HepG2 (cell line): ENCODE results near the gene INO80E. TPM values are rescaled to one million over a fixed set of nuclear protein-coding genes. Genes with fewer than 3 reads are reported as not detected.

ENCODE experiments used
- ETV6 ChIP-seq: sonication (generic); formaldehyde crosslinking; conservative IDR thresholded peaks from 2 replicates; pipeline ENCODE4 v1.4.0; 2020; ENCODE audit warnings: missing genetic modification reagents
- GABPA ChIP-seq, 2 experiments: IDR thresholded peaks; 2 replicates each; pipeline ENCODE4 v1.6.1; 2011 to 2016; ENCODE audit warnings: low read depth in 2 of 2, low read length in 1 of 2, missing biosample characterization in 1 of 2, missing genetic modification characterization in 1 of 2
- HOXA5 ChIP-seq: sonication (generic); formaldehyde crosslinking; IDR thresholded peaks from 2 replicates; pipeline ENCODE4 v1.4.0; 2020; ENCODE audit warnings: missing genetic modification reagents
- MYPOP ChIP-seq: sonication (generic); formaldehyde crosslinking; IDR thresholded peaks from 2 replicates; pipeline ENCODE4 v1.8.1; 2023; ENCODE audit warnings: mild to moderate bottlenecking, moderate library complexity, missing genetic modification reagents
- POGZ ChIP-seq: sonication (generic); formaldehyde crosslinking; IDR thresholded peaks from 2 replicates; pipeline ENCODE4 v1.4.0; 2020; ENCODE audit warnings: mild to moderate bottlenecking, missing genetic modification reagents
- TCF12 ChIP-seq, 2 experiments: fragments of 450-650 bp in 1 of 2; sonication (generic) in 1 of 2; formaldehyde crosslinking in 1 of 2; IDR thresholded peaks; 2 replicates each; pipeline versions ENCODE4 v1.6.1 to v1.8.0; 2017 to 2022; ENCODE audit warnings: antibody characterized with exemption in 1 of 2, mild to moderate bottlenecking in 1 of 2, missing genetic modification reagents in 1 of 2, moderate library complexity in 1 of 2
- ZMYM2 ChIP-seq: sonication (generic); formaldehyde crosslinking; IDR thresholded peaks from 2 replicates; pipeline ENCODE4 v1.8.0; 2022; ENCODE audit warnings: mild to moderate bottlenecking, missing genetic modification reagents
- ZNF317 ChIP-seq: sonication (generic); formaldehyde crosslinking; IDR thresholded peaks from 2 replicates; pipeline ENCODE4 v1.5.0; 2020; ENCODE audit warnings: mild to moderate bottlenecking, missing genetic modification reagents
- ZNF44 ChIP-seq: sonication (generic); formaldehyde crosslinking; IDR thresholded peaks from 2 replicates; pipeline ENCODE4 v1.5.1; 2020; ENCODE audit warnings: mild to moderate bottlenecking, missing genetic modification reagents
- ZNF574 ChIP-seq: sonication (generic); formaldehyde crosslinking; IDR thresholded peaks from 2 replicates; pipeline ENCODE4 v1.4.0; 2020; ENCODE audit warnings: missing genetic modification reagents
- ZNF7 ChIP-seq: IDR thresholded peaks from 2 replicates; pipeline ENCODE4 v1.6.1; 2016; ENCODE audit warnings: missing biosample characterization, missing genetic modification reagents
- polyA plus RNA-seq, 8 experiments: library from polyadenylated mRNA; depleted of rRNA in 3 of 8; stranded (reverse) in 7 of 8; unstranded in 1 of 8; fragments of >200 nt; fragmentation: Illumina TruSeq in 4 of 8; extraction: Trizol in 4 of 8; gene quantifications; 2 replicates each; pipeline versions ENCODE4 v1.2.1 to v1.2.3, GENCODE V29; 2011 to 2016; ENCODE audit warnings: low read depth in 4 of 8, missing spikeins in 1 of 8, mixed read lengths in 1 of 8; ENCODE audit not compliant: insufficient read depth in 1 of 8
- total RNA-seq, 5 experiments: library from RNA; depleted of rRNA; stranded (reverse); fragments of >200 nt; fragmentation: Illumina TruSeq; extraction: Trizol; gene quantifications; 2 replicates each; pipeline ENCODE4 v1.2.3, GENCODE V29; 2016; ENCODE audit warnings: low read depth in 1 of 5
- TF ChIP-seq, protein P1 (sequence below), 2 experiments: sonication (generic) in 1 of 2; formaldehyde crosslinking in 1 of 2; IDR thresholded peaks; 2 replicates each; pipeline versions ENCODE4 v1.4.0 to v1.6.1; 2018 to 2020; ENCODE audit warnings: missing genetic modification reagents in 2 of 2, borderline replicate concordance in 1 of 2, low read depth in 1 of 2, mild to moderate bottlenecking in 1 of 2, missing biosample characterization in 1 of 2
- TF ChIP-seq, protein P2 (sequence below): sonication (generic); formaldehyde crosslinking; IDR thresholded peaks from 2 replicates; pipeline ENCODE4 v1.5.1; 2020; ENCODE audit warnings: mild to moderate bottlenecking, missing genetic modification reagents

Gene INO80E
- total and polyA plus RNA-seq, 2 of the 13 experiments (the other 11 are each of a cell fraction or from before 2014, with no cell fraction given): 25.8 to 45.6 TPM

DNA sequence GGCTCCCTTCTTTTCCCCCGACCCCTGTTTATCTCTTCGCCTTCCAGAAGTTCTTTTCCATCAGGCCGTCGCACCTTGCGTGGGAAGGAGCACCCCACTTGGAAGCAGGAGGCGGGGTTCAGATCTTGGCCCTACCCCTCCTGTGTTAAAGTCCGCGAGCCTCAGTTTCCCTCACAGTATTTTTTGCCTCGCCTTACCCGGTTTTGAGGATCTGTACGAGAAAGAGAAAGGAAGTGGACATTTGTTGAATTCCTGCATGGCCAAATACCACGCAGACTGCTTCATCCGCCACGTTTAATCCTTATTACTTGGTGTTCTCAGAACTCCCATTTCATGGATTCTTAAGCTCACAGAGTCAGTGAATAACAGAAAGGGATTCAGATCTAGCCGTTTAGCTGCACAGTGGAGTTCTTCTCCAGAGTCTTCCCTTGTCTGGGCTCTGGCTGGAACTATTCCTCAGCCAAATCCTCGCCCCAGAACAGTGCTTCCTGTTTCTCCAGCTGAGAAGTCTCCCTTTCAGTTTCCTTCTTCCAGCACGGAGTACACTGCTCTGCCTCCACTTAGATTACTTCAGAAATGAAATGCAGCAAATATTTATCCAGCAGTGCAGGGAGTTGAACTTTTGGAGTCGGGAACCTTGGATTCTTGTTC, 33.6 kb upstream of the INO80E start (continued):
- TF ChIP-seq ZNF574 (CRISPR knock-in tag) (0 out of 2 replicates have a peak, but pooled peaks have one; percentile 0), HOXA5 (CRISPR knock-in tag) (0 out of 2 replicates have a peak, but pooled peaks have one; percentile 34), POGZ (CRISPR knock-in tag) (0 out of 2 replicates have a peak, but pooled peaks have one; percentile 15), ZNF317 (CRISPR knock-in tag) (0 out of 2 replicates have a peak, but pooled peaks have one; percentile 26), GABPA (IDR thresholded peaks at IDR 0.05; ENCODE audit: low read depth, low read length) (no peak), GABPA (CRISPR knock-in tag; IDR thresholded peaks at IDR 0.05; ENCODE audit: low read depth) (0 out of 2 replicates have a peak, but pooled peaks have one; percentile 1), ZNF44 (0 out of 2 replicates have a peak, but pooled peaks have one; percentile 15), MYPOP (peak; percentile 25; the same call in 1 of the 2 replicates), ZMYM2 (CRISPR knock-in tag) (peak; percentile 67; the same call in 1 of the 2 replicates), ETV6 (CRISPR knock-in tag) (no peak), ZNF7 (CRISPR knock-in tag) (peak; percentile 90), TCF12 (IDR thresholded peaks at IDR 0.05) (no peak), TCF12 (CRISPR knock-in tag; IDR thresholded peaks at IDR 0.05) (no peak)
- TF ChIP-seq, protein P1, sequence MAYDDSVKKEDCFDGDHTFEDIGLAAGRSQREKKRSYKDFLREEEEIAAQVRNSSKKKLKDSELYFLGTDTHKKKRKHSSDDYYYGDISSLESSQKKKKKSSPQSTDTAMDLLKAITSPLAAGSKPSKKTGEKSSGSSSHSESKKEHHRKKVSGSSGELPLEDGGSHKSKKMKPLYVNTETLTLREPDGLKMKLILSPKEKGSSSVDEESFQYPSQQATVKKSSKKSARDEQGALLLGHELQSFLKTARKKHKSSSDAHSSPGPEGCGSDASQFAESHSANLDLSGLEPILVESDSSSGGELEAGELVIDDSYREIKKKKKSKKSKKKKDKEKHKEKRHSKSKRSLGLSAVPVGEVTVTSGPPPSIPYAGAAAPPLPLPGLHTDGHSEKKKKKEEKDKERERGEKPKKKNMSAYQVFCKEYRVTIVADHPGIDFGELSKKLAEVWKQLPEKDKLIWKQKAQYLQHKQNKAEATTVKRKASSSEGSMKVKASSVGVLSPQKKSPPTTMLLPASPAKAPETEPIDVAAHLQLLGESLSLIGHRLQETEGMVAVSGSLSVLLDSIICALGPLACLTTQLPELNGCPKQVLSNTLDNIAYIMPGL (CRISPR knock-in tag; IDR thresholded peaks at IDR 0.05; ENCODE audit: borderline replicate concordance in 1 of 2, low read depth in 1 of 2): 0 out of 4 replicates have a peak, but pooled peaks of 1 of the 2 experiments have one; percentile 0
- TF ChIP-seq, protein P2, sequence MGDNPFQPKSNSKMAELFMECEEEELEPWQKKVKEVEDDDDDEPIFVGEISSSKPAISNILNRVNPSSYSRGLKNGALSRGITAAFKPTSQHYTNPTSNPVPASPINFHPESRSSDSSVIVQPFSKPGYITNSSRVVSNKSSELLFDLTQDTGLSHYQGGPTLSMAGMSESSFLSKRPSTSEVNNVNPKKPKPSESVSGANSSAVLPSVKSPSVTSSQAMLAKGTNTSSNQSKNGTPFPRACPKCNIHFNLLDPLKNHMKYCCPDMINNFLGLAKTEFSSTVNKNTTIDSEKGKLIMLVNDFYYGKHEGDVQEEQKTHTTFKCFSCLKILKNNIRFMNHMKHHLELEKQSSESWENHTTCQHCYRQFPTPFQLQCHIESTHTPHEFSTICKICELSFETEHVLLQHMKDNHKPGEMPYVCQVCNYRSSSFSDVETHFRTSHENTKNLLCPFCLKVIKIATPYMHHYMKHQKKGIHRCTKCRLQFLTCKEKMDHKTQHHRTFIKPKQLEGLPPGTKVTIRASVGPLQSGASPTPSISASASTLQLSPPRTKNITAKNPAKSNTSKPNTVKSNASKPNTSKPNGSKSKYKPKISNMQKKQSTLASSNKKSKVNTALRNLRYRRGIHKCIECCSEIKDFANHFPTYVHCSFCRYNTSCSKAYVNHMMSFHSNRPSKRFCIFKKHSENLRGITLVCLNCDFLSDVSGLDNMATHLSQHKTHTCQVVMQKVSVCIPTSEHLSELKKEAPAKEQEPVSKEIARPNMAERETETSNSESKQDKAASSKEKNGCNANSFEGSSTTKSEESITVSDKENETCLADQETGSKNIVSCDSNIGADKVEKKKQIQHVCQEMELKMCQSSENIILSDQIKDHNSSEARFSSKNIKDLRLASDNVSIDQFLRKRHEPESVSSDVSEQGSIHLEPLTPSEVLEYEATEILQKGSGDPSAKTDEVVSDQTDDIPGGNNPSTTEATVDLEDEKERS (CRISPR knock-in tag): 0 out of 2 replicates have a peak, but pooled peaks have one; percentile 33
